GM13977 (cell line): Measurements from ENCODE around the gene DAGLA.

Experiments
- DNase-seq: peaks from one replicate; pipeline ENCODE4 v3.0.0; 2012; ENCODE audit warnings: low spot score
- in situ Hi-C: fragments of 300-500 bp; cut with MboI; formaldehyde crosslinking; loops from one replicate; pipeline ENCODE4 v1.12.0; 2022; ENCODE audit warnings: low sequenced_read_pairs, low pct_unique_long_range_greater_than_20kb, mixed read lengths, inconsistent platforms; ENCODE audit not compliant: unreplicated experiment
- TF ChIP-seq, protein P1 (sequence below): IDR thresholded peaks from 2 replicates; pipeline ENCODE4 v1.5.1; 2012; ENCODE audit warnings: mild to moderate bottlenecking, control low read depth; ENCODE audit not compliant: insufficient read depth; ENCODE audit errors: extremely low read depth, missing control alignments

Gene DAGLA

DNA sequence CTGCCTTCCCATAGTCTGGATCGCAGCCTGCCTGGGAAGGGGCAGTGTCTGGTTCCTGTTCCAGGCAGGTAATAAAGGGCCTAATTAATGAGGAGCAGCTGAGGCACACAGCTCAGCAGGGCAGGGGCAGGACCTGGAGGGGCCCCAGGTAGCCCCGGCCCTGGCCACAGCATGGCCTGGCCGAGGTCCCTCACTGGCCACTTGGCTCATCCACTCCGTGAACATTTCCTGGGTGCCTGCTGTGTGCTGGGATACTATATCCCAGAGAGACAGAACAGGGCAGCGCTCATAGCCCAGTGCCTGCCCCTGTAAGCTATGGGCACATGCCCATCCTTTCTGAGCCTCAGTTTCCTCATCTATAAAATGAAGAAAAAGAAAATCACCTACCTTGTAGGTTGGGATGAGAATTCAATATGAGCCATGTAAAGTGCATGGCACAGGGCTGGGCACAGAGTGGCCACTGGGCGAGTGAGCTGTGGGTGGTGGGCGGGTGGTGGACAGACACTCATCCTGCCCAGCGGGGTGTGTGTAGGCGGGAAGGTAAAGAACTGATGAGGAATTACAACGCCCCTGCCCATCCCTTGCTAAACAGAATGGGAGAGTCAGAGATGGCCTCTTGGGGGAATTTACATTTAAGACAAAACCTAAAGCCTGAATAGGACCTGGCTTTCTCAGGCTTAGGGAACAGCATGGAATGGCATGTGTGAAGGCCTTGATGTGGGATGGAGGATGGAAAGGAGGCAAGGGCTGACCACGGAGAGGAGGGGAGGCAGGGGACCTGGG is 81.4 kb downstream of the DAGLA start:
- in situ Hi-C loops = no loop called here
- DNase-seq = no peak
- TF ChIP-seq, protein P1, sequence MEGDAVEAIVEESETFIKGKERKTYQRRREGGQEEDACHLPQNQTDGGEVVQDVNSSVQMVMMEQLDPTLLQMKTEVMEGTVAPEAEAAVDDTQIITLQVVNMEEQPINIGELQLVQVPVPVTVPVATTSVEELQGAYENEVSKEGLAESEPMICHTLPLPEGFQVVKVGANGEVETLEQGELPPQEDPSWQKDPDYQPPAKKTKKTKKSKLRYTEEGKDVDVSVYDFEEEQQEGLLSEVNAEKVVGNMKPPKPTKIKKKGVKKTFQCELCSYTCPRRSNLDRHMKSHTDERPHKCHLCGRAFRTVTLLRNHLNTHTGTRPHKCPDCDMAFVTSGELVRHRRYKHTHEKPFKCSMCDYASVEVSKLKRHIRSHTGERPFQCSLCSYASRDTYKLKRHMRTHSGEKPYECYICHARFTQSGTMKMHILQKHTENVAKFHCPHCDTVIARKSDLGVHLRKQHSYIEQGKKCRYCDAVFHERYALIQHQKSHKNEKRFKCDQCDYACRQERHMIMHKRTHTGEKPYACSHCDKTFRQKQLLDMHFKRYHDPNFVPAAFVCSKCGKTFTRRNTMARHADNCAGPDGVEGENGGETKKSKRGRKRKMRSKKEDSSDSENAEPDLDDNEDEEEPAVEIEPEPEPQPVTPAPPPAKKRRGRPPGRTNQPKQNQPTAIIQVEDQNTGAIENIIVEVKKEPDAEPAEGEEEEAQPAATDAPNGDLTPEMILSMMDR = no peak

DNA sequence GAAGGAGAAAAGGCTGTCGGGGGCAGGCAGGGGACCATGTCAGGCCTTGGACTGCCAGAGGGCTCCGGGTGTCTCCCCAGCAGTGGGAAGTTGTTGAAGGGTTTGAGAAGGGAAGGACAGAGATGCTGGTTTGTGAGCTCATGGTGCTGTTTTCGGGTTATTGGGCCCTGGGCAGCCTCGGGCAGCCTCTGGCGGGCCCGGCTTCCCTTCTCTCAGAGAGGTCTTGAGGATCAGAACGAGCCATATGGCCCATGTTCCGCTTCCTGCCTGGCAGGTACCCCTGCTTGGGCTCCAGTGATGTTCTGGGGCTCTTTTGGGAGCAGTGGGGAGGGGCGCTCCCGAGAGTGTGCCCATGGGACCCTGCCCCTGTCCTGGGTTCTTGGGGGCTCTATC is 82.0 kb downstream of the DAGLA start:
- TF ChIP-seq, protein P1 = no peak
- in situ Hi-C loops = no loop called here
- DNase-seq = no peak

DNA sequence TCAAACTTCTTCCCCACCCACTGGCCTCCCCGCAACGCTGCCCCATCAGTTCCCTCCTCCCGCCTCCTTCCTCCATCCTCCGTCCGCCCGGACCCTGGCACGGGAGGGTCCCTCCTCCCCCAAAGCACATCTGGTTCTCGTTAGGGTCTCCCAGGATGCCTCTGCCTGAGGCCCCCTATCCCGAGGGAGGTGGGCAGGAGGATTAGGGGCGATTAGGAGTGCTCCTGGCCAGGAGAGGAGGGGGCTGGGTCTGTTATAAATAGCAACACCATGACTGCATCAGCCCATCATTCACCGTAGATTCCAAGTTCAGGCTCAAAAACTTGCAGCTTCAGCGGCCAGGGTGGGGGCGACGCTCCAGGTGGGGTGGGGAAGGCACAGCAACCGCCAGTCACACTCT is 82.6 kb downstream of the DAGLA start:
- in situ Hi-C loops = no loop called here

DNA sequence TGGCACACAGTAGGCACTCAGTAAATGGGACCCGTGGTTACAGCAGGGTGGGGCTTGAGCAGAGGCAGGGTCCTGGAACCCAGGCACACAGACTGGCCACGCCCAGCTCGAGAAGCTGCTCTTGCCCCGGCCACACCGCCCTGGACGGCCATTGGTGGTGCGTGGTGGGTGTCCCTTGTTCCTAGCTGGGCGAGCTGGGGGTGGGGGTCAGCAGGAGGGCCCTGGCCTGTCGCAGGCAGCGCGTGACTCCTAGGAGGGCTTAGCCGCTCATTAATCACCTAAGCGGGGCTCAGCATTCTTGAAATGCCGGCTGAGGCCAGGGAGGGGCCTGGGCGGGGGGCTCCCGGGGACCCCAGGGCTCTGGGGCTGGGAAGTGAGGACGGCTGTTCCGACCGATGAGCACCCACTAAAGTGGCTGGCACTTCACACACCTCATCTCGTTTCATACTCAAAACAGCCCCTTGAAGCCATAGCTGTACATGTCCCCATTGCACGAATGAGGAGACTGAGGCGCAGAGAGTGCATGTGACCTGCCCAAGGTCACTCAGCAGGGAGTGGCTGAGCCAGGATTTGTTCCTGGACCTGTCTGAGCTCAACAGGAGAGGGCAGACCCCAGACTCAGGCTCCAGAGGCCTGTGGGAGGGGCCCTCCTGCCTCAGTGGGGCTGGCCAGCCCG is 83.9 kb downstream of the DAGLA start:
- DNase-seq = no peak
- in situ Hi-C loops = no loop called here
- TF ChIP-seq, protein P1 = no peak

More for the DNA sequence above, 82.6 kb downstream of the DAGLA start:
- DNase-seq = no peak
- TF ChIP-seq, protein P1 = no peak

DNA sequence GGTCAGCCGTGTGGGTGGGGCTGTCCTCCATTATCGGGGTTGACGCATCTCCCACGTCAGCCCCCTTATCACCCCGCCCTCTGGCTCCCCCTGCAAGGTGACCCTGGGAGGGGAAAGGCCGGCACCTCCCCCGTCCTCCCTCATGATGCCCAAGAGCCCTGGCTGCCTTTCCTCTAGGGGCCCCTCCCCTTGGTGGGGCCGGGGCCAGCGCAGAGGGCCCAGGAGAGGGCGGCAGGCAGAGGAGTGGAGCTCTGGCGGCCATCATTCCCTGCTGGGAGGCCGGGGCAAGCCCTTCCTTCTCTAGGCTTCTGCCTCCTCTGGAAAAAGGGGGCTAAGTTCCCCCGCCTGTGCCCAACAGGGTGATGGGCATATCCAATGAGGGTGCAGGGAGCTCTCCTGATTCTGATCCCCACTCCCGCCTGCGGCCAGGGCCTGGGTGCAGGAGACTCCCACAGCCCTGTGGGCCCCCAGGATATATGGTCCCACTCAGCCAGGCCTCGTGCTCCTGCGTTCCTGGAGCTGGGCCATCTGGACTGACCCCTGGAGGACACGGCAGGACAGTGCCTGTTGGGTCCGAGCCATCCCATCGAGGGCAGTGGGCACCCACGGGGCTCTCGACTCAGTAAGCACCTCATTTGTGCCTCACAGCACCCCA is 84.5 kb downstream of the DAGLA start:
- no peak for DNase-seq
- in situ Hi-C loops = no loop called here

More for the DNA sequence above, 84.5 kb downstream of the DAGLA start:
- TF ChIP-seq, protein P1 = no peak
